ENCODE data around the gene SLC25A11. TPM values are rescaled to one million over a fixed set of nuclear protein-coding genes. Genes with fewer than 3 reads are reported as not detected.

SLC25A11 gene, protein sequence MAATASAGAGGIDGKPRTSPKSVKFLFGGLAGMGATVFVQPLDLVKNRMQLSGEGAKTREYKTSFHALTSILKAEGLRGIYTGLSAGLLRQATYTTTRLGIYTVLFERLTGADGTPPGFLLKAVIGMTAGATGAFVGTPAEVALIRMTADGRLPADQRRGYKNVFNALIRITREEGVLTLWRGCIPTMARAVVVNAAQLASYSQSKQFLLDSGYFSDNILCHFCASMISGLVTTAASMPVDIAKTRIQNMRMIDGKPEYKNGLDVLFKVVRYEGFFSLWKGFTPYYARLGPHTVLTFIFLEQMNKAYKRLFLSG
- total RNA-seq (2022; extraction: Qiagen RNA extraction): 54.2 to 84.3 TPM (median 79.0 TPM) in 5 replicates

DNA sequence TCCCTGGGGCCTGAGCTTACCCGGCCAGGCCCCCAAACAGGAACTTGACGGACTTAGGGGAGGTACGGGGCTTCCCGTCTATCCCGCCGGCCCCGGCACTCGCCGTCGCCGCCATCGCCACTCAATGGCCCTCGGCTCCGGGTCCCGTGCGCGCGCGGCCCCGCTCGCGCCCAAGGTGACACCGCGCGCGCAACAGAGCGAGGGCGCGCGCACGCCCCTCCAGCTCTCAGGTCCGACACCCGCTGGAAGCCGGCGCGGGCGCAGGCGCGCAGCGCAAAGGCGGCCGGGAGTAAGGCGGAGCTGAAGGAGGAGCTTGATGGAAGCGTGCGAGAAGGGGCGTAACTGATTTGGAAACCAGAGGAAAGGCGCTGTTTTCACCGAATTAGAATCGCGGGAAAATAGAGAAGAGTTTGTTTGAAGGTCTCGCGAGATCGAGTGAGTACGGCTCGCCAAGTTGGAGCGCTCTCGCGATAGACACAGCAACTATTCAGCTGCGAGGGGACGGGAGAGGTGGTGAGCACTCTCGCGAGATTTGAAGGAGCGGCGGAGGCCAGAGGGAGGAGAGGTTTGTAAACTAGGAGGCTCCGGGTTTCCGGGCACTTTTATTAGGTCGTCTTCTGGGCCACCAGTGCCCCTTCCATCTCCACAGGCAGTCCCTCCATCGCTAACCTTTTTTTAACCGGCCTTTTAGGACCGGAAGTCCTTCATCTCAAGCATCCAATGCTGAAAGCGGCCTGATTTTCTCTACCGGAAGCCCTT is at the start of gene SLC25A11, which contains the start of gene RNF167:
Gene SLC25A11, minus strand, starts transcription at position 251 of the 759 bp plus-strand sequence. Its CDS starts 136 bp downstream, at position 115.
Gene RNF167, plus strand, starts transcription at position 473 of the 759 bp plus-strand sequence. CDS start 642 bp downstream, outside the sequence.

DNA sequence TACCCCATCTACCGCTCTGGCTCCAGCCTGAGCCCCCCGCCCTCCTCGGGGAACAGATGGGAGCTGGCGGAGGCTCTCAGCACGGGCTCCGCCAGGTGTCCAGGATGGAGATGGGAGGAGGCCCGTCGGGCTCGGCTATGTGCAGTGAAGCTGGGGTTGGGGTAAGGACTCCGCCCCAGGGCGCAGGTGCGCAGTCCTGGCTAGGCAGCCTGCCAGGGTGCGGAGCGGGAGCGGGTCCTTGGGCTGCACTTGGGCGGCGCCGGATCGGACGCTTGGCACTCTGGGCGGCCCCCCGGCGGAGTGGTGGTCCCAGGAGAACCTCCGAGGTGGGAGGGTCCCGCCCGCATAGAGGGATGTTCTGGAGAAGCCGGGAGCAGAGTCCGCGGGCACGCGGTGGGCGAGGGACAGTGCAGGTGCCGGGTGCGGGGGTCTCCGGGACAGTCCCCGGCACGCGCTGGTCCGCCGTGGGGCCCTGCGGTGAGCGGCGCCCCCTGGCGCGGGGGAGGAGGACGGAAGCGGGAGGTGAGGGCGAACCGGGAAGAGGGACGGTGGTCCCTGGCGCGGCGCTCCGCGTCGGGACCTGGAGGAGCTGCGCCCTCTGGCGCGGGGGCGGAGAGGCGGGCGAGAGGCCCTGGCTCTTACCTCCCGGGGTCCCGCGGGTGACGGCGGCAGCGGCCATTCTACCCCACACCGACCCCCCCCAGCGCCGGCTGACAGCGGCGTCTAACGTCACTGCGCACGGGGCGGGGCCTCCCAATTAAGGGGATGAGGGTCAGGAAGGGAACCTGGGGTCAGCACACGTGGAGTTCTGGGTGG is 47.3 kb upstream of the SLC25A11 start, which contains the start of gene CAMTA2:
Gene CAMTA2, minus strand, starts transcription at position 725 of the 816 bp plus-strand sequence. CDS start 1,453 bp downstream, outside the sequence.

DNA sequence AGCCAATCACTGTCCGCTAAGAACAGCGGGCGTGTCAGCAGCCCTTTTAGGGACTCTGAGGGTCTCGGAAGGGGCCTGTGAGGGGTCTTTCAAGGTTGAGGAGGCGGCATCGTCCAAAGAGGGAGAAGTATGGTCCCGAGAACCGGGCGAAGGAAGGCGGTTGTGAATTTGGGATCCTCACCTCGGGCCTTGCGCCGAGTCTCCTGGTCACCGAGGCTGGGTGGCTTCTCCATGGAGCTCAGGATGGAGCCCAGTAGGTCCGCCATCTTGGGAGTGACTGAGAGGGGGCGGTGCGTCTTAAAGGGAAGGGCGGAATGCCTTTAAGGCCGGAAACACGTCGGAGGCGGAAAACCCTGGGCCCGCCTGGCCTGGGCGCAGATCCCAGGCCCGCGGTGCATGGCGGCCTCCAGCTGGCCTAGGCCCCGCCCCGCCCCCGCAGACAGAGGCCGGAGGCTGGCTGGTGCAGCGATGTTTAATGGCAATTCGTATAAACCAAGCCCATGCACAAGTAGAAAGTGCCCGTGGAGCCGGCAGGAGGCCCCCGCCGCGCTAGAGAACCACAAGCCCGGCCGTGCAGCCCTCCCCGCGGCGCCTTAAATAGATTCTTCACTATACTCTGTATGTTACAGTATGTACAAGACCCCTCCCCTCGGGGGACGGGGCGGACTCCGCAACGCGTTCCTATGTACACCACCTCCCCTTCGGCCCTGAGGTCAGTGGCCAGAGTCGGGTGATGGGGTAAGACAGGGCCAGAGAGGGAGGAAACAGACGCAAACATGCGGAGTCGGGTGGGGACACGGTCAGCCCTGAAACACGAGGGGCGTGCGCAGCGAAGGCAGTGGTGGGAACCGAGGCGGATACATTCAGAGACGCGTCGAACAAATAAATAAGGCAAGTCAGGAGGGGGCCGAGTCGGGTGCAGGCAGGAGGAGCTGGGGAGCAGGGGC is 28.0 kb upstream of the SLC25A11 start, which contains the start of gene SPAG7:
Gene SPAG7, minus strand, starts transcription at position 279 of the 947 bp plus-strand sequence. Its CDS starts 13 bp downstream, at position 266.

DNA sequence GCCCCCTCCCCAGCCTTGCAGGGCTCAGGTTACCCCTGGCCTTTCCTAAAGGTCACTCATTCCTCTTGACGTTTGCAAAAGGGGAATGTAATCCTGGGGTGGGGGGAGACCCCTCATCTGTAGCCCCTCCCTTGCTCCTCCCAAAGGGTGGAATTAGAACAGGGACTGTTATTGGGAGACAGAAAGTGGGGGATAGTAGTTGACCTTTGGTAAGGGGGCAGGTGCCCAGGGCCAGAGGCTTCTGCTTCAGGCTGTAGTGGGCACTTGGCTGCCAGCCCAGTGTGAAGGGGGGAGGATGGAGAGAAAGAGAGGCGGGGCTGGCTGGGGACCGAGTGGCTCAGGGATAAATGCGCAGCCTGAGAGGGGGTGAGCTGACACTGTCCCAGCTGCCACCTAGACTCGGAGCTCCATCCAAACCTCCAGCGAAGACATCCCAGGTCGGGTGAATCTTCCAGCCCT is 10.9 kb upstream of the SLC25A11 start, which contains the start of gene ENO3:
Gene ENO3, plus strand, starts transcription at position 374 of the 459 bp plus-strand sequence. CDS start 711 bp downstream, outside the sequence.

DNA sequence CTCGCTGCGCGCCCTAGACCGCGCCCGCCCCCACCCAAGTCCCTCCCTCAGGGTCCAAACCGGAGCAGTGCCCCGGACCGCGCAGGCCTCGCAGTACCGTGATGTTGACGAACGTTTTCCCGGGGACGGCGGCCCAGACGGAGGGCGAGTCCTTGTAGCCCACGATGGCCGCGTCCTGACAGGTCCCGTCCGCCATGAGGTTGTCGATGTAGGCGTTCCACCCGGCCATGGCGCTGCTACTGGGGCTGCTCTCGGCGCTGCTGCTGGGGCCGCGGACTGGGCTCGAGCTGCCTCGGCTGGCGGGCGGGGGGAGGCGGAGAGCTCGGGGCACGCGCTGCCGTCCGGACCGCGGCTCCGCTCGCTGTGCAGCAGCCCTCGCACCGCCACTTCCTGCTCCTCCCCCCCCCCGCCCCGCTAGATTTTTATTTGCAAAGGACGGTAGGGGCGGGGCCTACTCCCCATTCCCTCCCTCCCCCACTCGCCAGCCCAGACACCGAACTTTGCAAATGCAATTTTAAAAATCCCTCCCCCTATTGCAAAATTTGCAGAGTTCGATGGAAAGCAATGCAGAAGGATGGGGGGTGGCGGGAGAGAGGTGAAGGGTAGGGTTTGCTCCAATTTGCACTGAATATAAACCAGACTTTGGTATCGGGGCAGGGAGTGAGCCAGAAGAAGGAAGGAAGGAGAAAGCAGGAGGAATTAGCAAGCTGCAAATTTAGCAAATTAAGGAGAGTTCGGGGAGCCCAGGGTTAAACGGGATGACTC is 8.5 kb upstream of the SLC25A11 start, which contains the start of gene PFN1:
Gene PFN1, minus strand, starts transcription at position 365 of the 765 bp plus-strand sequence. Its CDS starts 136 bp downstream, at position 229.

DNA sequence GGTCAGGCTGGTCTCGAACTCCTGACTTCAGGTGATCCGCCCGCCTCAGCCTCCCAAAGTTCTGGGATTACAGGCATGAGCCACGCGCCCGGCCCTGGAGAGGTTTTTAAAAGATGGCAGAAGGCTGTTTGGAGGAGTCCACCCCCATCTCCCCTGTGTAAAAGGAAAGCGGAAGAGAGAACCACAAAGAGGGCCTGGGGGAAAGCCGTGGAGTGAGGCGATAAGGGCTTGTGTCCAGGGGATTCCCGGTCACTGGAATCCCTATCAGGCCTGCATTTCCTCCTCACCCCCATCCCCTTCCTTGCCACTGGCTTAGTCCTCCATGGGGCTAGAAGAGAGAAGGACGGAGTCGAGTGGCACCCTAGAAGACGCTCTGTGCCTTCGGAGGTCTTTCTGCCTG is 7.9 kb downstream of the SLC25A11 start, which contains the start of gene GP1BA:
Gene GP1BA, plus strand, starts transcription at position 315 of the 400 bp plus-strand sequence. CDS start 328 bp downstream, outside the sequence.

DNA sequence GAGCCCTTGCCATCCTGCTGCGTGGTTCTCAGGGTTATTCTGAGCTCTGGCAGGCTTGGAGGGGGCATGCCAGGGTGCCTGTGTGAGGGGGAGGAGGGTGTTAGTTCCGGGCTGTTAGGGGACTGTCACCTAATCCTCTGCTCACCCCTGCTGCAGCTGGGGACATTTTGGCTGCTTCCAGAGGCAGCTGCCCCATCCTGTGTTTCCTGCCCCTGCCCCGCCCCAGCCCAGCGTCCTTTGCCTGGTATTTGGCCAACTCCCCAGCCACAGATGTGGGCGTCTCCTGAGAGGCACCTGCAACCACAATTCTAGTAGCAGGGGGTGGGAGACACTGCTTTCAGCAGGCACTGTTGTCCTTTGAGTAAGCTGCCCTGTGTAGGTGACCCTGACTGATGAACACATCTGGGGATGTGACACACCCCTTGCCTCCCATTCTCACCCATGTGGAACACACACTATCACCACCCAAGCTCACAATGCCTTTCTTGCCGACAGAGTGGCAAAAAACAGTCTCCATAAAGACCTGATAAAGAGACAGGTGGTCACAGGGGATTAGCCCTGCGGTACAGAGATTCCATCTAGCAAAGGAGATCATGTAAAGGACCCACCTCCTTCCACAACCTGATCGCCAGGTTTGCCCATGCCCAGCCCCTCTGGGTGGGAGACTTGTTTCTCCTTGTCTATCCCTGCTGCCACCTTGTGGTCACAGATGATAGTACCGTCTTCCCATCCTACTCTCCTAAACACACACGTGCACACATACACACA is 36.6 kb downstream of the SLC25A11 start, which contains the start of gene CHRNE:
Gene CHRNE, minus strand, starts transcription at position 48 of the 768 bp plus-strand sequence. Its CDS starts 35 bp downstream, at position 13.

DNA sequence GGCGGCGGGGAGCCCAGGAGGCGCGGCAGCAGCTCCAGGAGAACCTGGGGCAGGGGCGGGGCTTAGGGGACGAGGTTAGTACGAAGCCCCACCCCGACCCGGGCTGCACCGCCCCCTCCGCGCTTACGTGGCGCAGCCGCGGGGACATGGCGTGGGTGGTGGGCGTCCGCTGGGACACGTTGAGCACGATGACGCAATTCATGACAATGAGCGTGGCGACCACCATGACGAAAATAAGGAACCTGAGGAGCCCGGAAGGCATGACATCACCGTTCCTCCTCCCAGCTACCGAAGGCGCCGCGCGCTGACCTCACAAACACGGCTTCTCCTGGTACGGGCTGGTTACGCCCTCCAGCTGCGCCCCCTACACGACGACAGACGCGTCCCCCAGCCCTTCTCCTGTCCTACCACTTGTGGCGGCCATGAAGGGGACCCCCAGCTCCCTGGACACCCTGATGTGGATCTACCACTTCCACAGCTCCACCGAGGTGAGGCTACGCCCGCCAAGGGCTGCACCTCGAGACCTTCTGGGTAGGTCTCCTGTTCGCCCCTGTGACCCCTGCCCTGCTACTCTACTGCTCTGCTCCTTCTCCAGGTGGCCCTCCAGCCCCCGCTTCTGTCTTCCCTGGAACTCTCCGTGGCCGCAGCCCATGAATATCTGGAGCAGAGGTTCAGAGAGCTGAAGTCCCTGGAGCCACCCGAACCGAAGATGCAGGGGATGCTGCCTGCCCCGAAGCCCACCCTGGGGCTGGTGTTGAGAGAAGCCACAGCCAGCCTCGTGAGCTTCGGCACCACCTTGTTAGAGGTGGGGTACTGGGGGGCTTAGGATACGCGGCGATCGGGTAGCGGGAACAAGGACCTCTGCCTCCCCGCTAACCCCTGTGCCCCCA is 40.3 kb downstream of the SLC25A11 start, which contains the start of gene C17orf107:
Gene C17orf107, plus strand, starts transcription at position 196 of the 890 bp plus-strand sequence. Its CDS starts 227 bp downstream, at position 423.

Other genes starting within 250 kb of the SLC25A11 start
- gene PELP1, start 235.9 kb downstream of the SLC25A11 start, total RNA-seq (2022; extraction: Qiagen RNA extraction): 62.4 to 80.2 TPM (median 79.2 TPM) in 5 replicates
- 49.6 to 68.0 TPM (median 61.1 TPM) in 5 replicates for gene ARRB2, start 229.4 kb downstream of the SLC25A11 start, total RNA-seq (2022; extraction: Qiagen RNA extraction)
- gene MED11, start 208.6 kb downstream of the SLC25A11 start, total RNA-seq (2022; extraction: Qiagen RNA extraction): 41.0 to 45.6 TPM (median 43.0 TPM) in 5 replicates
- gene ZMYND15, start 200.2 kb downstream of the SLC25A11 start, total RNA-seq (2022; extraction: Qiagen RNA extraction): 0.24 to 0.91 TPM (median 0.52 TPM) in 5 replicates
- 15.4 to 19.5 TPM (median 18.5 TPM) in 5 replicates for gene CXCL16, start 200.1 kb downstream of the SLC25A11 start, total RNA-seq (2022; extraction: Qiagen RNA extraction)
- gene TM4SF5, start 168.2 kb downstream of the SLC25A11 start, total RNA-seq (2022; extraction: Qiagen RNA extraction): 0.51 to 1.2 TPM (median 0.90 TPM) in 5 replicates
- gene VMO1, start 153.7 kb downstream of the SLC25A11 start, total RNA-seq (2022; extraction: Qiagen RNA extraction): 0.43 to 1.5 TPM (median 0.96 TPM) in 5 replicates
- 0.07 TPM in 1 of 5 replicates, not detected in the others for gene GLTPD2, start 151.1 kb downstream of the SLC25A11 start, total RNA-seq (2022; extraction: Qiagen RNA extraction)
- gene PSMB6, start 143.9 kb downstream of the SLC25A11 start, total RNA-seq (2022; extraction: Qiagen RNA extraction): 464 to 503 TPM (median 498 TPM) in 5 replicates
- 19.1 to 29.3 TPM (median 26.6 TPM) in 5 replicates for gene PLD2, start 132.9 kb downstream of the SLC25A11 start, total RNA-seq (2022; extraction: Qiagen RNA extraction)
- gene MINK1, start 106.7 kb downstream of the SLC25A11 start, total RNA-seq (2022; extraction: Qiagen RNA extraction): 48.2 to 67.7 TPM (median 63.4 TPM) in 5 replicates
- gene C17orf107, start 40.5 kb downstream of the SLC25A11 start, total RNA-seq (2022; extraction: Qiagen RNA extraction): 0.22 to 0.52 TPM (median 0.25 TPM) in 5 replicates
- gene CHRNE, start 36.9 kb downstream of the SLC25A11 start, total RNA-seq (2022; extraction: Qiagen RNA extraction): 0.06 to 0.13 TPM (median 0.08 TPM) in 5 replicates
- not detected in 5 replicates for gene GP1BA, start 7.8 kb downstream of the SLC25A11 start, total RNA-seq (2022; extraction: Qiagen RNA extraction)
- 95.0 to 148 TPM (median 130 TPM) in 5 replicates for gene RNF167, start 222 bp upstream of the SLC25A11 start, total RNA-seq (2022; extraction: Qiagen RNA extraction)
- gene PFN1, start 8.5 kb upstream of the SLC25A11 start, total RNA-seq (2022; extraction: Qiagen RNA extraction): 2,450 to 3,030 TPM (median 2,898 TPM) in 5 replicates
- gene ENO3, start 11.1 kb upstream of the SLC25A11 start, total RNA-seq (2022; extraction: Qiagen RNA extraction): 48.1 to 62.8 TPM (median 53.1 TPM) in 5 replicates
- gene SPAG7, start 27.8 kb upstream of the SLC25A11 start, total RNA-seq (2022; extraction: Qiagen RNA extraction): 69.8 to 97.7 TPM (median 74.9 TPM) in 5 replicates
- 29.0 to 37.2 TPM (median 36.7 TPM) in 5 replicates for gene CAMTA2, start 47.6 kb upstream of the SLC25A11 start, total RNA-seq (2022; extraction: Qiagen RNA extraction)
- gene INCA1, start 57.5 kb upstream of the SLC25A11 start, total RNA-seq (2022; extraction: Qiagen RNA extraction): 1.3 to 1.7 TPM (median 1.4 TPM) in 5 replicates
- gene KIF1C, start 57.9 kb upstream of the SLC25A11 start, total RNA-seq (2022; extraction: Qiagen RNA extraction): 98.6 to 114 TPM (median 107 TPM) in 5 replicates
- 0.44 to 1.2 TPM (median 0.95 TPM) in 5 replicates for gene SLC52A1, start 95.4 kb upstream of the SLC25A11 start, total RNA-seq (2022; extraction: Qiagen RNA extraction)
- 0.80 to 1.1 TPM (median 0.93 TPM) in 5 replicates for gene ZFP3, start 138.4 kb upstream of the SLC25A11 start, total RNA-seq (2022; extraction: Qiagen RNA extraction)
- gene ZNF232, start 171.8 kb upstream of the SLC25A11 start, total RNA-seq (2022; extraction: Qiagen RNA extraction): 3.6 to 4.3 TPM (median 4.1 TPM) in 5 replicates
- 0.01 to 0.05 TPM (median 0.02 TPM) in 5 replicates for gene USP6, start 176.0 kb upstream of the SLC25A11 start, total RNA-seq (2022; extraction: Qiagen RNA extraction)

Data from A549 treated with CORT108297 at 1 μM for 4 hours (cell line).